ENCODE data around the gene YTHDC2. TPM values are rescaled to one million over a fixed set of nuclear protein-coding genes. Genes with fewer than 3 reads are reported as not detected.

Gene YTHDC2
- polyA plus RNA-seq, 1 donor (not counting 4 experiments of a cell fraction or from before 2014, with no cell fraction given), result 15.2 TPM

DNA sequence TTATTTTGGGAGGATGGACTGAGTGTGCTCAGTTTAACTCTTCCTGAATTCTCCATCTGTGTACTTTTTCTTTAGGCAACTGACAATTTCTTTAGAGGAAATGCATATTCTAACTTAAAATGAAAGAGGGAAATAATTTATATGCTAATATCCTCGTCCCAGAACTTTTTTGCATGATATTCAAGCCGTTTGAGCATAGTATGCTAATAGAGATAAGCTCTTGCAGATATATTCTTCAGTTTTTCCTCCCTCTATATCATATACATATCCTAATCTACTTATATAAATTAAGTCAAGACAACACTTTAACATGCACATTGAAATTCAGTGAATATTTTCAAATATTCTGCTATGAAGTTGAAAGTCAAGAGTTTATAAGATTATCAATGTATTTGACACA lies 84.7 kb downstream of the YTHDC2 start:
- Histone ChIP-seq H3K4me1 (ENCODE audit: control insufficient read depth, extremely low read depth, insufficient read depth, low read length) (peaks cover 4% of the 10 kb centered on the region), H3K9me1 (ENCODE audit: control insufficient read depth, extremely low read depth, insufficient read depth, low read length) (no peaks in the 10 kb centered on the region), H3K27me3 (ENCODE audit: control insufficient read depth, extremely low read depth, insufficient read depth, low read length) (no peaks in the 10 kb centered on the region), H3K9me3 (ENCODE audit: control insufficient read depth, low read depth, low read length) (no peaks in the 10 kb centered on the region), H3K36me3 (ENCODE audit: control insufficient read depth in 2 of 2, extremely low read depth in 1 of 2, insufficient read depth in 2 of 2, low read length in 2 of 2) (peaks cover 2 to 4% of the 10 kb centered on the region in 2 experiments), H3K4me2 (ENCODE audit: control insufficient read depth, extremely low read depth, insufficient read depth, low read depth, low read length) (no peak overlapping the region), H3K9ac (ENCODE audit: control insufficient read depth, extremely low read depth, insufficient read depth, low read length) (no peak overlapping the region), H2AFZ (ENCODE audit: control insufficient read depth, low read length) (no peak overlapping the region), H4K20me1 (ENCODE audit: control insufficient read depth, extremely low read depth, insufficient read depth, low read length) (no peaks in the 10 kb centered on the region), H3K79me2 (ENCODE audit: control insufficient read depth, insufficient read depth, low read length) (no peaks in the 10 kb centered on the region), H3K4me3 (ENCODE audit: control insufficient read depth in 2 of 3, extremely low read depth in 1 of 3, insufficient read depth in 2 of 3, low read depth in 1 of 3, low read length in 3 of 3) (no peak overlapping the region), H3K27ac (ENCODE audit: control insufficient read depth, insufficient read depth, low read length) (no peak overlapping the region)
- dilution Hi-C loops (cut with MboI; ENCODE audit: extremely low pct_ligation_motif_present, low sequenced_read_pairs), result no loop called here
- DNase-seq (ENCODE audit: low read depth, low spot score) (no peak), FAIRE-seq (no peak)
- TF ChIP-seq EZH2 (IDR thresholded peaks at IDR 0.05; ENCODE audit: low read length), result no peak
- TF ChIP-seq, protein P1, sequence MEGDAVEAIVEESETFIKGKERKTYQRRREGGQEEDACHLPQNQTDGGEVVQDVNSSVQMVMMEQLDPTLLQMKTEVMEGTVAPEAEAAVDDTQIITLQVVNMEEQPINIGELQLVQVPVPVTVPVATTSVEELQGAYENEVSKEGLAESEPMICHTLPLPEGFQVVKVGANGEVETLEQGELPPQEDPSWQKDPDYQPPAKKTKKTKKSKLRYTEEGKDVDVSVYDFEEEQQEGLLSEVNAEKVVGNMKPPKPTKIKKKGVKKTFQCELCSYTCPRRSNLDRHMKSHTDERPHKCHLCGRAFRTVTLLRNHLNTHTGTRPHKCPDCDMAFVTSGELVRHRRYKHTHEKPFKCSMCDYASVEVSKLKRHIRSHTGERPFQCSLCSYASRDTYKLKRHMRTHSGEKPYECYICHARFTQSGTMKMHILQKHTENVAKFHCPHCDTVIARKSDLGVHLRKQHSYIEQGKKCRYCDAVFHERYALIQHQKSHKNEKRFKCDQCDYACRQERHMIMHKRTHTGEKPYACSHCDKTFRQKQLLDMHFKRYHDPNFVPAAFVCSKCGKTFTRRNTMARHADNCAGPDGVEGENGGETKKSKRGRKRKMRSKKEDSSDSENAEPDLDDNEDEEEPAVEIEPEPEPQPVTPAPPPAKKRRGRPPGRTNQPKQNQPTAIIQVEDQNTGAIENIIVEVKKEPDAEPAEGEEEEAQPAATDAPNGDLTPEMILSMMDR (optimal IDR thresholded peaks at IDR 0.05 in 1 of 3, IDR thresholded peaks at IDR 0.05 in 1 of 3, conservative IDR thresholded peaks at IDR 0.05 in 1 of 3; ENCODE audit: extremely low read depth in 1 of 3, insufficient read depth in 2 of 3, low read length in 3 of 3), result no peak

DNA sequence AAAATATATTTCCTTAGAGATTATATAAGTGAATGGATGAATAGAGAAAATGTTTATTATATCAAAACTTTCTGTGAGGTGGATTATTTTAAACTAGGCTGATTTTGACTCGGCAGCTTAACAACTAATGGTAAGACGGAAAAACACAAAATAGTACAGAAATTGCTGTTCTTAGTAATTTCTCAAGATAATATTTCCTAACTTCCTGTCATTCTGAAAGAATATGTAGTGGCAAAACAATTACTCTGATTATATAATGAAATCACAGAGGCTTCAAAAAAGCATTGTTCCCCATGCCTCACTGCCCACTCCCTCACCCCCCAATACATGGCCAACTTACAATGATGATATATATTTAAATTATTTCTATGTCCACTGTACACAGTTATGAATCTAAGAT lies 85.4 kb downstream of the YTHDC2 start:
- Histone ChIP-seq H3K27ac (ENCODE audit: control insufficient read depth, insufficient read depth, low read length) (no peak overlapping the region), H3K36me3 (ENCODE audit: control insufficient read depth in 2 of 2, extremely low read depth in 1 of 2, insufficient read depth in 2 of 2, low read length in 2 of 2) (peaks cover 2 to 4% of the 10 kb centered on the region in 2 experiments), H2AFZ (ENCODE audit: control insufficient read depth, low read length) (no peak overlapping the region), H3K9me1 (ENCODE audit: control insufficient read depth, extremely low read depth, insufficient read depth, low read length) (no peaks in the 10 kb centered on the region), H3K9me3 (ENCODE audit: control insufficient read depth, low read depth, low read length) (no peaks in the 10 kb centered on the region), H3K79me2 (ENCODE audit: control insufficient read depth, insufficient read depth, low read length) (no peaks in the 10 kb centered on the region), H4K20me1 (ENCODE audit: control insufficient read depth, extremely low read depth, insufficient read depth, low read length) (no peaks in the 10 kb centered on the region), H3K9ac (ENCODE audit: control insufficient read depth, extremely low read depth, insufficient read depth, low read length) (no peak overlapping the region), H3K4me3 (ENCODE audit: control insufficient read depth in 2 of 3, extremely low read depth in 1 of 3, insufficient read depth in 2 of 3, low read depth in 1 of 3, low read length in 3 of 3) (no peak overlapping the region), H3K4me2 (ENCODE audit: control insufficient read depth, extremely low read depth, insufficient read depth, low read depth, low read length) (no peak overlapping the region), H3K27me3 (ENCODE audit: control insufficient read depth, extremely low read depth, insufficient read depth, low read length) (no peaks in the 10 kb centered on the region), H3K4me1 (ENCODE audit: control insufficient read depth, extremely low read depth, insufficient read depth, low read length) (peaks cover 3% of the 10 kb centered on the region)
- DNase-seq (ENCODE audit: low read depth, low spot score) (no peak), FAIRE-seq (no peak)
- dilution Hi-C loops (cut with MboI; ENCODE audit: extremely low pct_ligation_motif_present, low sequenced_read_pairs), result no loop called here
- TF ChIP-seq, protein P1 (optimal IDR thresholded peaks at IDR 0.05 in 1 of 3, IDR thresholded peaks at IDR 0.05 in 1 of 3, conservative IDR thresholded peaks at IDR 0.05 in 1 of 3; ENCODE audit: extremely low read depth in 1 of 3, insufficient read depth in 2 of 3, low read length in 3 of 3), result no peak
- TF ChIP-seq EZH2 (IDR thresholded peaks at IDR 0.05; ENCODE audit: low read length), result no peak

All from keratinocyte (primary cell).